Activated T-helper 2 cell treated with anti-CD3 and anti-CD28 coated beads, Interferon-gamma antibody, Interleukin-2, Interleukin-4, amounts not matched to agents 10 μg/mL and 5 μg/mL and 100 μg/mL, durations not matched to agents 14 hours and 24 hours and 36 hours (primary cell): ENCODE results near the gene ZNF534. TPM values are rescaled to one million over a fixed set of nuclear protein-coding genes. Genes with fewer than 3 reads are reported as not detected.

Experiments
- total RNA-seq: library from RNA; stranded (reverse); gene quantifications from 2 replicates; pipeline ENCODE4 v1.2.3, GENCODE V29; 2022

Gene ZNF534
- total RNA-seq, 1 donor from 2014 or later: not detected

Other genes with a start within 250 kb of the ZNF534 start
- 218 and 225 TPM in 2 replicates for gene PPP2R1A, start 239.1 kb upstream of the ZNF534 start, total RNA-seq
- 15.9 and 18.2 TPM in 2 replicates for gene ZNF766, start 159.6 kb upstream of the ZNF534 start, total RNA-seq
- 3.2 and 3.6 TPM in 2 replicates for gene ZNF480, start 132.0 kb upstream of the ZNF534 start, total RNA-seq
- 0.50 and 1.1 TPM in 2 replicates for gene ZNF610, start 92.9 kb upstream of the ZNF534 start, total RNA-seq
- 8.1 and 10.0 TPM in 2 replicates for gene ZNF880, start 59.2 kb upstream of the ZNF534 start, total RNA-seq
- 5.2 and 5.5 TPM in 2 replicates for gene ZNF528, start 31.3 kb upstream of the ZNF534 start, total RNA-seq
- gene ZNF578, start 24.4 kb downstream of the ZNF534 start, total RNA-seq: 0.21 and 0.30 TPM in 2 replicates
- gene ZNF808, start 98.5 kb downstream of the ZNF534 start, total RNA-seq: 20.7 and 22.6 TPM in 2 replicates
- gene ZNF701, start 141.1 kb downstream of the ZNF534 start, total RNA-seq: 17.1 and 17.8 TPM in 2 replicates
- 23.1 and 24.1 TPM in 2 replicates for gene ZNF83, start 209.2 kb downstream of the ZNF534 start, total RNA-seq